AG04449 (cell line): Measurements from ENCODE around the gene TMEM72.

ENCODE experiments used
- CTCF ChIA-PET: fragments of 350-600 bp; formaldehyde crosslinking; extraction: SDS; loops from one replicate; lab custom pipeline; 2021; ENCODE audit warnings: antibody characterized with exemption; lab: Yijun Ruan, JAX
- POLR2A ChIA-PET: fragments of 400-600, 350-600 bp; formaldehyde crosslinking; extraction: SDS; loops from one replicate; lab custom pipeline; 2020; ENCODE audit warnings: antibody characterized with exemption, inconsistent platforms; lab: Yijun Ruan, JAX
- DNase-seq: peaks from one replicate; pipeline ENCODE4 v3.0.0-alpha.2; 2010; ENCODE audit warnings: low read depth, low spot score
- H3K4me3 ChIP-seq: 2 replicates; pipeline ENCODE4 v1.5.1; 2011; ENCODE audit warnings: low read depth, mild to moderate bottlenecking, control low read depth, low read length
- CTCF ChIP-seq: IDR thresholded peaks from one replicate; pipeline ENCODE4 v1.5.1; 2011; ENCODE audit warnings: mild to moderate bottlenecking, moderate library complexity, low read length, control low read depth, inconsistent platforms; ENCODE audit not compliant: insufficient read depth; ENCODE audit errors: missing control alignments

The TMEM72 gene

GRCh38 chr10:44910602-44911001 is 535 bp upstream of the TMEM72 start:
- H3K4me3 ChIP-seq = no peak overlapping the region
- DNase-seq = no peak
- ChIA-PET POLR2A (no interaction called here), CTCF (interaction anchor here (0.6 kb wide), 1 partner anchor 19 kb away, joined by 3 read pairs; no protein-coding TSS in a partner anchor)
- no peak for TF ChIP-seq CTCF

DNA sequence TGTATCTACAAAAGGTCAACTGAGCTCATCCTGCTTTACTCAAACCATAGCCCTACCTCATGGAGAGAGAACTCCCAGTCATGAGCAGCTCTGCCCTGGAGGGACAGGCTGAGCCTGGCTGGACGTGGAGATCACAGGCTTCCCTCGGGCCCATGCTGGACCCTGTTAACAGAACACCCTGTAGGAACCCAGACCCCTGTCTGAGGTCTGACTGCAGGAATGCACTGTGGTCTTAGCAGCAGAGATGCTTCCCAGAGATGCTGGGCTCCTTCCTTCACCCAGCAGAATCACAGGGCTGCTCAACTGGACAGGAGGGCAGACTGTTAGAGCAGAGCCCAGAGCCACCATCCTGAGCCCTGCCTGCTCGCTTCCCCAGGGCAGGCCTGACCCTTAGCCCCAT is 814 bp downstream of the TMEM72 start:
- ChIA-PET CTCF (no interaction called here), POLR2A (no interaction called here)
- no peak overlapping the region for H3K4me3 ChIP-seq
- no peak for DNase-seq
- no peak for TF ChIP-seq CTCF

DNA sequence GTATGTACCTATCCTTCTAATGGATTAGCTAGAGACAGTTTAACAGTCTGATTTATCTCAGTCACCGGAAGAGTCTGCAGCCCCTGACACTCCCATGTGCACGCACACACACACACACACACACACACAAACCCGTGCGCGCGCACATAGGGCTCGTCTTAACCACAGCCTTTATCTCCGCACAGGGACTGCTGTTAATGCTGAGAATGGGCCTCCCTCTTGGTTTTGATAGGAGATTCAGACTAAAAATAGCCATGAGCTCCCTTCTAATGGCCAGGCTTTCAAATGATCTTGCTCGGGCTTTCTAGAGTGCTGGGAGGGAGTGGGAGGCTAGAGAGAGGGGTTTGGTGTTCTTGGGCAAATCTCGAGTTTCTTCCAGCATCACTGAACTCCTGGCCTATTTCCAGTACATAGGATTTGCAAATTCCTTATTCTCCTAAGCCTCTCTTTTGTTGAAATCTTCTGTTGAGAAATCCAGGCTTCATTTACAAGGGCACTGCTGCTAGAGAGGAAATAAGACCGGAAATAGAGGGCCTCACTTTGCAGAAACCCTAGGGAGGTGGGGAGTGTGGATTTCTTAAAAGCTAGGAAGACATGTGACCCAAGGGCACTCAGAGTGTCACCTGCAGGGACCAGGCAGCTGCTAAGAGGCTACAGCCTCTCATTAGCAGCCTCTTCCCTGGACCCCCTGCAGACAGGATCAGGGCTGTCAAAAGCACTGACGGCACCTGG is 2.4 kb downstream of the TMEM72 start:
- H3K4me3 ChIP-seq = no peak overlapping the region
- DNase-seq = no peak
- TF ChIP-seq CTCF = no peak
- ChIA-PET POLR2A (no interaction called here), CTCF (no interaction called here)

GRCh38 chr10:44914891-44915290 is 3.8 kb downstream of the TMEM72 start:
- CTCF ChIA-PET = no interaction called here
- POLR2A ChIA-PET = no interaction called here
- DNase-seq = no peak
- H3K4me3 ChIP-seq = no peak overlapping the region
- no peak for TF ChIP-seq CTCF

- H3K4me3 ChIP-seq = no peak overlapping the region
- DNase-seq = no peak
- no peak for TF ChIP-seq CTCF
- ChIA-PET CTCF (no interaction called here), POLR2A (no interaction called here)
These were observed 5.3 kb downstream of the TMEM72 start for GRCh38 chr10:44916429-44916828.

- ChIA-PET CTCF (interaction anchor here (1.2 kb wide), 1 partner anchor 15 kb away, joined by 4 read pairs; no protein-coding TSS in a partner anchor), POLR2A (no interaction called here)
- no peak for DNase-seq
- no peak overlapping the region for H3K4me3 ChIP-seq
- no peak for TF ChIP-seq CTCF
These were observed 6.7 kb downstream of the TMEM72 start for GRCh38 chr10:44917848-44918247.
